Naive B cell (primary cell): ENCODE results near the gene KCNJ4. TPM values are rescaled to one million over a fixed set of nuclear protein-coding genes. Genes with fewer than 3 reads are reported as not detected.

Experiments used
- ATAC-seq, 2 donors: fragments of 150-1000 bp; cut with Tn5 transposase; 2 replicates each; pipeline ENCODE4 v1.10.0; 2021; ENCODE audit warnings: low read depth in 2 of 2, mild to moderate bottlenecking in 2 of 2, moderate library complexity in 2 of 2
- DNase-seq: peaks from one replicate; pipeline ENCODE4 v3.0.0; 2022
- H3K27ac Mint-ChIP-seq, 6 donors: one replicate each; pipeline ENCODE4 v1.8.0; 2020 to 2022; ENCODE audit warnings: mild to moderate bottlenecking in 6 of 6, mixed read lengths in 6 of 6, moderate library complexity in 5 of 6, inconsistent platforms in 2 of 6
- H3K27me3 Mint-ChIP-seq, 3 donors: one replicate each; pipeline ENCODE4 v1.8.0; 2021 to 2022; ENCODE audit warnings: mixed read lengths in 3 of 3, mild to moderate bottlenecking in 1 of 3
- H3K36me3 Mint-ChIP-seq, 2 donors: one replicate each; pipeline ENCODE4 v1.8.0; 2020 to 2022; ENCODE audit warnings: mixed read lengths in 2 of 2, inconsistent platforms in 1 of 2, mild to moderate bottlenecking in 1 of 2
- H3K4me1 Mint-ChIP-seq, 3 donors: one replicate each; pipeline ENCODE4 v1.8.0; 2020 to 2022; ENCODE audit warnings: mixed read lengths in 3 of 3, inconsistent platforms in 1 of 3, mild to moderate bottlenecking in 1 of 3, moderate library complexity in 1 of 3
- H3K4me3 Mint-ChIP-seq, 8 donors: one replicate each; pipeline ENCODE4 v1.8.0; 2020 to 2022; ENCODE audit warnings: mild to moderate bottlenecking in 8 of 8, mixed read lengths in 8 of 8, moderate library complexity in 8 of 8, inconsistent platforms in 2 of 8
- H3K9me3 Mint-ChIP-seq, 7 donors: one replicate each; pipeline ENCODE4 v1.8.0; 2020 to 2022; ENCODE audit warnings: mixed read lengths in 7 of 7, mild to moderate bottlenecking in 5 of 7, inconsistent platforms in 2 of 7, moderate library complexity in 1 of 7
- polyA plus RNA-seq, 6 donors: library from polyadenylated mRNA; unstranded; fragments of 300-500 nt; fragmentation: Illumina TruSeq; gene quantifications; one replicate each; pipeline ENCODE4 v1.2.3, GENCODE V29; 2021; ENCODE audit warnings: low read depth in 6 of 6

Gene KCNJ4
- polyA plus RNA-seq, 6 donors from 2014 or later: not detected

DNA sequence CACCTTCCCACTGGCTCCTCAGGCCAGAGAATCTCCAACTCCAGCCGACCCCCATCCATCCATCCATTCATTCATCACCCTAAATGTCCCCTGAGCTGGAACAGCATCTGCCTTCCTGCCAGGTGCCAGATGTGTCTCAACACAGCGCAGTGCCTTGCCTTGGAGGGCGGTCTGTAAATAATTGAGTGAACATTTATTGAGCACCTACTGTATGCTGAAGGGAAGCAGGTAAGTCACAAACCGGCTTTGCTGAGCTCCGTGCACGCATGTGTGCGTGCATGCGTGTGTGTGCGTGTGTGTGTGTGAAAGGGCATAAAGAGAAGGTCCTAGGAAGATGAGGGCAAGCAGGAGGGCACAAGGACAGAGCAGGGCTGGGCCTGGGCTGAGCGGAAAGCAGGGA lies 10.2 kb downstream of the KCNJ4 start:
- no peak overlapping the region for H3K4me3 Mint-ChIP-seq
- DNase-seq (no peak), ATAC-seq (no peak)
- peak overlapping the region in 2 of 6 donors; percentile 21 to 72 for H3K27ac Mint-ChIP-seq
- peaks cover 0 to 8% (median 0%) of the 10 kb centered on the region in 3 donors for H3K4me1 Mint-ChIP-seq
- H3K27me3 Mint-ChIP-seq: peaks cover 15 to 72% (median 38%) of the 10 kb centered on the region in 3 donors
- H3K9me3 Mint-ChIP-seq: no peaks in the 10 kb centered on the region
- H3K36me3 Mint-ChIP-seq: no peaks in the 10 kb centered on the region

DNA sequence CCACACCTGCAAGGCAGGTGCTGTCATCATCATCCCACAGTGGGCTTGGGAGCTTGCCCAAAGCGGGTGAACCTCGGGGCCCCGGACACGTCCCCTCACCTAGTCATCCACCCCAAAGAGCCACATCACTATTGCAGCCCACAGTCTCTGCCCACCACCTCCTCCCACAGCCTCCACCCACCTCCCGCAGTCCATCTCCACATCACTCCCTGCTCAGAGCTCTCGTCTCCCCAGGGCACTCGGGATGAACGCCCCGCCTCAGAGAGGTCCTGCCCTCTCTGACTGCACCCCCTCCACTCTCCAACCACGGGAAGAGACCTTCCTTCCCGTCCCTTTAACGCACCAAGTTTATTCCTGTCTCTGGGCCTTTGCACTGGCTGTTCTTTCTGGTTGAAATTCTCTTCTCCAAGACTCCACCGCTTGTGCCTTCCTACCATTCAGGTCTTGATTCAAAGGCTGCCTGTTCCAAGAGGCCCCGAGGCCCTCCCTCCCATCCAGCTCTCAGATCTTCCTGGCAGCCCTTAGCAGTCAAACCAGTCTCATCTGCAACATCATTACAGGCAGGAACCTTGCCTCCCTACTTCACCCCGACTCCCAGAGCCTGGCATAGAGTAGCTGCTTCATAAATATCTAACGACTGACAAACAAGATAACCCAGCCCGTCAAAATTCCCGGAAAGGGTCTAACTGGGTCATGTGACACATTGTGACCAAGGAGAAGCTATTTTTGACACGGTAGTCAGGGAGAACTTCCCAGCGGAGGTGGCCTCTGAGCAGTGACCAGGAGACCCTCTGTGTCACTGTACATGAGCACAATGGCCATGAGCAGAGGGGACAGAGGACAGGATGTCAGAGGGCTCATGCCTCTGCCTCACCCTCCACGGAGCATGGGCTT lies 11.1 kb downstream of the KCNJ4 start:
- peaks cover 0 to 8% (median 0%) of the 10 kb centered on the region in 3 donors for H3K4me1 Mint-ChIP-seq
- DNase-seq (no peak), ATAC-seq (no peak)
- H3K9me3 Mint-ChIP-seq: no peaks in the 10 kb centered on the region
- no peak overlapping the region for H3K4me3 Mint-ChIP-seq
- H3K27me3 Mint-ChIP-seq: peaks cover 13 to 66% (median 36%) of the 10 kb centered on the region in 3 donors
- no peak overlapping the region for H3K27ac Mint-ChIP-seq
- H3K36me3 Mint-ChIP-seq: no peaks in the 10 kb centered on the region

DNA sequence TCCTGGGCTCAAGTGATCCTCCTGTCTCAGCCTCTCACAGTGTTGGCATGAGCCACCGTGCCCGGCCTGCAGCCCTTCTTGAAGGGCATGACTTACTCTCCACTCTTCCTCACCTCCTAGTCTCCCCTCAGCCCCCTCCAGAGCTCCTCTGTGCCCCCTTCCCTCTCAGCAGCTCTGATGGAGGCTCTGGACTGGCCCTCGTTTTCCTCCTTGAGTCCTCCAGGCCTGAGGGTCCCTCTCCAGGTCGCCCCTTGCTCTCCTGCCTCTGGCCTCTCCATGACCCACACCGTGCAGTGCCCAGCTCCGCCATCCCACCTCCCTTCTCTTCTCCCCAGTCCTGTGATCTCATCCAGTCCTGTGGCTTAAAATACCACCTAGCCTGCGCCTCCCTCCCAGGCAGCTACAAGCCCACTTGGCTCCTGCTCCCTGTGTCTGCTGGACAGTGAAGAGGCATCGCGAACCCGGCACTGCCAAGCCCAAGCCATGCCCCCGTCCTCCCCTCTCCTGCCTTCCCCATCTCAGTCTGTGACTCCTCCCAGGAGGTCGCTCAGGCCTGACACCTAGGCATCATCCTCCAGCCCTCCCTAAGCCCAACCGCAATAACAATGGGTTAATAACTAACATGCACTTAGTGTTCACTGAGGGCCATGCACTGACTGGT lies 11.9 kb downstream of the KCNJ4 start:
- Mint-ChIP-seq H3K27ac (no peak overlapping the region), H3K36me3 (no peaks in the 10 kb centered on the region), H3K4me1 (peaks cover 0 to 8% (median 0%) of the 10 kb centered on the region in 3 donors), H3K4me3 (peak overlapping the region in 2 of 8 donors; percentile 60 to 62), H3K9me3 (no peaks in the 10 kb centered on the region), H3K27me3 (peaks cover 13 to 62% (median 36%) of the 10 kb centered on the region in 3 donors)
- DNase-seq (no peak), ATAC-seq (no peak)

DNA sequence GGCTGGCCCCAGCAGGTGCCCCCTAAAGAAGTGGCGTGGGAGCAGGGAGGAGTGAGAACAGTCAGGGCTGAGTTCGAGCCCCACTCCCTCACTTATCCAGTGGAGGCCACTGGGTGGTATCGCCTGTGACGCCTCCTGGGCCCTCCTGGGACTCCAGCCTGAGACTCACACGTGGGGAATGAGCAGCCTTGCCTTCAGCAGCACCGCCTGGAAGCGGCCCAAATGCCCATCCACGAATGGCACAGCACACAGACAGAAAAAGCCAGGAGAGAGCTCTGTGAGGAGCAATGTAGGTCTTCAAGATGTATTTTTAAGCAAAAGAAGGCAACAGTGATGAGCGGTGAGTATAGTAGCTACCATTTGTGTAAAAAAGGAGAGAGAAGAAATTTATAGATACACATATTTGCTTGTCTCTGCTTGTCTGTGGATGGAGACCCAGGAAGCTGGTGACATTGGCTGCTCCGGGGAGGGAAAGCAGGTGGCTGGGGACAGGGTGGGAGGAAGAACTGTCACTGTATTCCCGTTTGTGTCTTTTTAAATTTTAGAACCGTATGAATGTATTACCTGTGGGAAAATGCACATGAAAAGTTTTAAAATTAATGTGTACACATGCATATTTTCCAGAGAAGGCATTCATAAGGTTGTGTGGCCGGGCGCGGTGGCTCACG lies 13.2 kb downstream of the KCNJ4 start:
- Mint-ChIP-seq H3K27me3 (peaks cover 13 to 57% (median 36%) of the 10 kb centered on the region in 3 donors), H3K9me3 (no peaks in the 10 kb centered on the region), H3K27ac (no peak overlapping the region), H3K4me1 (peaks cover 0 to 8% (median 0%) of the 10 kb centered on the region in 3 donors), H3K4me3 (no peak overlapping the region), H3K36me3 (no peaks in the 10 kb centered on the region)
- no peak for ATAC-seq
- DNase-seq: no peak

DNA sequence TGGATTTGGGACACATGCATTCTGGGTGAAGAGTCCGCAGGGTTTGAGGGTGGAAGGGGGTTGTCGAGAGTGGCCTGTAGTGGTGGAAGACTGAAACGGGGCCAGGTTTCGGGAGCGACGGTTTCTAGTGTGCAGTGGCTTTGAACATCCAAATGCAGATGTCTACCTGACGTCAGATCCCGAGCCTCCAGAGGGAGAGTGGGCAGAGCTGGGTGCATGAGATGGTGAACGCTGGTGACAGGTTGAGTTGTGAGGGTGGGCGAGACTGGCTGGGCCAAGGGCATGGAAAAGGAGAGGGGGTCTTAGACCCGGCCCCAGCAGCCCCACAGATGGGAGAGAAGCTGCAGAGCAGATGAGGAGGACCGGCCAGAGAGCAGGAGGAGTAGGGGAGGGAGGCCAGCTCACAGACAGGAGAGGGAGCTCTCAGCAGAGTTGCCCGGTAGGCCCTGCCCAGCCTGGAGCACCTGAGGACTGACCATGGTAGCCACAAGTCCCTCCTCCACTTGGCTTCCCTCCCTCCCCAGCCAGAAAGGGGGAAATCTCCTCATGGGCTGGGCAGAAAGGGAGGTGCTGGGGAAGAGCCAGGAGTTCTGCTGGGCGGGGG lies 14.2 kb downstream of the KCNJ4 start:
- H3K9me3 Mint-ChIP-seq: no peaks in the 10 kb centered on the region
- no peaks in the 10 kb centered on the region for H3K36me3 Mint-ChIP-seq
- H3K27ac Mint-ChIP-seq: no peak overlapping the region
- ATAC-seq (no peak), DNase-seq (no peak)
- H3K27me3 Mint-ChIP-seq: peaks cover 13 to 53% (median 36%) of the 10 kb centered on the region in 3 donors
- no peak overlapping the region for H3K4me3 Mint-ChIP-seq
- peaks cover 0 to 8% (median 0%) of the 10 kb centered on the region in 3 donors for H3K4me1 Mint-ChIP-seq

DNA sequence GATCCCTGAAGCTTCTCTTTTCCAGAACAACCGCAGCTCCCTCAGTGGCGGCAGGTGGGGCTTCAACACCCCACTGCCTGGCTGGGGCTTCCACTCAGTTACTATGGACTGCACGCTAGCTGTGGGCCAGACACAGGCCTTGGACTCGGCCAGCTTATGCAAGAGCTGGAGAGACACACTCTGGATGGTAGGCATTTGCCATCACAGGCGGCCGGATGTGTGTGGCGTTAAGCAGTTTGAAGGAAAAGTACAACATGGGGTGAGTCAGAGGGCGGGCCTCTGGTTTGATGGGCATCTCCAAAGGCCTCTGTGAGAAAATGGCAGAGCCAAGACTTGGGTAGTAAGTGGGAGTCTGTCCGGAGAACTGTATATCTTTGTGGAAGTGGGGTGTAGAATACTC lies 17.6 kb downstream of the KCNJ4 start:
- Mint-ChIP-seq H3K27me3 (peaks cover 0 to 41% (median 20%) of the 10 kb centered on the region in 3 donors), H3K4me3 (no peak overlapping the region), H3K36me3 (no peaks in the 10 kb centered on the region), H3K27ac (no peak overlapping the region), H3K9me3 (no peaks in the 10 kb centered on the region), H3K4me1 (peaks cover 0 to 4% (median 0%) of the 10 kb centered on the region in 3 donors)
- ATAC-seq (no peak), DNase-seq (no peak)

DNA sequence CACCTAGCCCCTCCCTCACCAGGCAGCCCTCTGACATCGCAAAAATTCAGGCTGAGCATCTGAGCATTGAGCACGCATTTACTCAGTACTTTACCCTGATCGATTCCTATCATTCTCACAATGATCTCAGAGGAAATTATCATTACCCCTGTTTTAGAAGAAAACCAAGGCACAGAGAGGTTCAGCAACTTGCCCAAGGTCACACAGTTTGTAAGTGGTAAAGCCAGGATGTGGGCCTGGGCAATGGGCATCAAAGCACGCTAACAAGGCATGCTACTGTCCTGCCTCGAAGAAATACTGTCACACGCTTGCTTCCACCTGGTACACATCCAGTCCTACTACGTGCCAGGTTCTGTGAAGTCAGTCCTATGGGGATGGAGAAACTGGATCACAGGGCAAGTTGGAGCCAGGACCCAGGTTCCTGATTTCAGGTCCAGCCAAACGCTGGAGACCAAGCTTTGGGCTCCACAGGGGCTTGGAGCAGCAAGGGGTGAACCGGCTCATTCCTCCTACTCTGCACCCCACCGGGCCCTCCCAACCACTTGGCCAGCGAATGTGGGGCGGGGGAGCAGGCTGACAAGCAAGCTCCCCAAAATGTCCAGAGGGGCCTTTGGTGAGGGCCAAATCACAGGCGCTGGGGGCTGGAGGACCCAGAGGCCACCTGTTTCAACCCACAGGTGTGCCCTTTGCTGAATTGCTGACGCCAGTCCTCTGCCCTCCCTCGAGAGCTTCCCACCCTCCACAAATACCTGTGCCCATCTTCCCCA lies 18.2 kb downstream of the KCNJ4 start:
- DNase-seq (no peak), ATAC-seq (no peak)
- Mint-ChIP-seq H3K36me3 (no peaks in the 10 kb centered on the region), H3K27ac (no peak overlapping the region), H3K4me1 (peaks cover 0 to 4% (median 0%) of the 10 kb centered on the region in 3 donors), H3K9me3 (no peaks in the 10 kb centered on the region), H3K27me3 (peaks cover 0 to 41% (median 20%) of the 10 kb centered on the region in 3 donors), H3K4me3 (no peak overlapping the region)

DNA sequence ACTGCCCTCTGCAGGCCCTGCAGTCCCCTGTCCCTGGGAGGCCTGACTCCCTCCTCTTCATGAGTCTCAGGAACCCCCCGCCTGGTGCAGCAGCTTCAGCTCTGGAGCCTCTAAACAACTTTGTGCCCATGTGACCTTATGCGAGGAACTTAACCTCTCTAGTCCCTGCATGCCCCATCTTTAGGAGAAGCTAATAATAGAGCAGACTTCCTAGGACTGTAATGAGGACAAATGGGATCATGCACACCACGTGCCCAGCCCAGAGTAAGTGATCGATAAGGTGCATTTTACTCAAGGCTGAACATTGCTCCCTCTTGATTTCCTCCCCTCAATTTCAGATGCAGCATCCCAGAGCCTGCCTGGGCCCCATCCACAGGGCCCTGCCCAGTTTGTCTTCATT lies 19.0 kb downstream of the KCNJ4 start:
- H3K9me3 Mint-ChIP-seq: no peaks in the 10 kb centered on the region
- peaks cover 0 to 36% (median 18%) of the 10 kb centered on the region in 3 donors for H3K27me3 Mint-ChIP-seq
- DNase-seq (no peak), ATAC-seq (no peak)
- no peak overlapping the region for H3K4me3 Mint-ChIP-seq
- peaks cover 0 to 4% (median 0%) of the 10 kb centered on the region in 3 donors for H3K4me1 Mint-ChIP-seq
- no peak overlapping the region for H3K27ac Mint-ChIP-seq
- no peaks in the 10 kb centered on the region for H3K36me3 Mint-ChIP-seq

DNA sequence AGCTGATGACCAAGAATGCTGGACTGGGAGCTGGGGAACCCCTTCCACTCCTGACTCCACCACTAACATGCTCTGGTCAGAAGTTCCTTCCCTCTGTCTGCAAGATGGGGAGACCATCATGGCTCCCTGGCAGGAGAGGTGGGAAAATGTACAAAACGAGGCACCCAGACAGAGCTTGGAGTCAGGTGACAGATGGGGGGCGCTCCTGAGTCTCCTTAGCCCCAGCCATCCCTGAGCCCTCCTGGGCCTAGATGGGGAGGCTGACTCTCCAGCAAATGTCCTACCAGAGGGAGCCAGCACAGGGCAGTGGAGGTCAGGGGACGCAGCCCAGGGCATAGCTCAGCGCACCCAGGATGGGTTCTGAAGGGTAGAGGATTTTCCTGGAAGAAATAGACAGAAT lies 20.0 kb downstream of the KCNJ4 start:
- no peaks in the 10 kb centered on the region for H3K36me3 Mint-ChIP-seq
- ATAC-seq: no peak
- no peaks in the 10 kb centered on the region for H3K4me1 Mint-ChIP-seq
- H3K27ac Mint-ChIP-seq: peak overlapping the region in 1 of 6 donors; percentile 77
- no peak overlapping the region for H3K4me3 Mint-ChIP-seq
- H3K9me3 Mint-ChIP-seq: no peaks in the 10 kb centered on the region
- peaks cover 0 to 28% (median 10%) of the 10 kb centered on the region in 3 donors for H3K27me3 Mint-ChIP-seq
- no peak for DNase-seq

DNA sequence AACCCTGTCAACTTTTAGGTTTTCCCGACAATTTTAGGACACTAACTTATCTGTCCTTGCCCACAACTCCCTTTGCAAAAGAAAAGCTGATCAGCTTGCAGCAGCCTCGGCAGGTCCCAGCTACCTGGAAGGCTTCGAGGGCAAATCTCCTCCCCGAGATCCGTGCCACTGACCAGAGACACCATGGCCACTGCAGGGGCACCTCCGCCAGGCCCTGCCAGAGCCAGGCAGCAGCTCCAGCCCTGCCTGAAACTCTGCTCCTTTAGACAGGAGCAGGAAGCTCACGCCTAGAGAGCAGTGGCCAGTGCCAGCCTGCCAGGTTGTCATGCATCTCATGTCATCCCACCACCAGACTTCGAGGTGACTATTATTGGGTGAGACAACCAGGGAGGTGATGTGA lies 21.1 kb downstream of the KCNJ4 start:
- ATAC-seq (no peak), DNase-seq (no peak)
- no peaks in the 10 kb centered on the region for H3K9me3 Mint-ChIP-seq
- H3K4me1 Mint-ChIP-seq: no peaks in the 10 kb centered on the region
- H3K4me3 Mint-ChIP-seq: peak overlapping the region in 1 of 8 donors; percentile 47
- no peaks in the 10 kb centered on the region for H3K36me3 Mint-ChIP-seq
- H3K27ac Mint-ChIP-seq: no peak overlapping the region
- peaks cover 0 to 25% (median 10%) of the 10 kb centered on the region in 3 donors for H3K27me3 Mint-ChIP-seq

DNA sequence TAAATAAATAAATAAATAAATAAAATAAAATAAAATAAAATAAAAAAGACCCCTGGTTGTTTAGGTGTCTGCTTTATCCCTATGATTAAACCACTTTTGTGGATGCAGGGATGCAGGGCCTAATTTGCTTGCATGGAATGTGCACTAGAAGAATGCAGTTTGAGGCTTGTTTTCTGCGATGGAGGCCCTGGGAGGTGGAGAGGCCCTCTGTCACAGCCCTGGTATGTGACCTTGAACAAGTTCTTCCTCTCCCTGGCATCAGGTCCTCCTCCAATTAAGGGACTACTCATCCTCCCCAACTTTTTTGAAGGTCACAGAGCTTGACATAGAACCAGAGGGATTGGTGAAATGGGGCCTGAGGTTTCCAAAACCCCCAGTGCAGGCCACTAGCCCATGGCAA lies 22.7 kb downstream of the KCNJ4 start:
- Mint-ChIP-seq H3K4me1 (no peaks in the 10 kb centered on the region), H3K4me3 (no peak overlapping the region), H3K27ac (no peak overlapping the region), H3K36me3 (no peaks in the 10 kb centered on the region), H3K9me3 (no peaks in the 10 kb centered on the region), H3K27me3 (peaks cover 0 to 17% (median 10%) of the 10 kb centered on the region in 3 donors)
- no peak for ATAC-seq
- no peak for DNase-seq

DNA sequence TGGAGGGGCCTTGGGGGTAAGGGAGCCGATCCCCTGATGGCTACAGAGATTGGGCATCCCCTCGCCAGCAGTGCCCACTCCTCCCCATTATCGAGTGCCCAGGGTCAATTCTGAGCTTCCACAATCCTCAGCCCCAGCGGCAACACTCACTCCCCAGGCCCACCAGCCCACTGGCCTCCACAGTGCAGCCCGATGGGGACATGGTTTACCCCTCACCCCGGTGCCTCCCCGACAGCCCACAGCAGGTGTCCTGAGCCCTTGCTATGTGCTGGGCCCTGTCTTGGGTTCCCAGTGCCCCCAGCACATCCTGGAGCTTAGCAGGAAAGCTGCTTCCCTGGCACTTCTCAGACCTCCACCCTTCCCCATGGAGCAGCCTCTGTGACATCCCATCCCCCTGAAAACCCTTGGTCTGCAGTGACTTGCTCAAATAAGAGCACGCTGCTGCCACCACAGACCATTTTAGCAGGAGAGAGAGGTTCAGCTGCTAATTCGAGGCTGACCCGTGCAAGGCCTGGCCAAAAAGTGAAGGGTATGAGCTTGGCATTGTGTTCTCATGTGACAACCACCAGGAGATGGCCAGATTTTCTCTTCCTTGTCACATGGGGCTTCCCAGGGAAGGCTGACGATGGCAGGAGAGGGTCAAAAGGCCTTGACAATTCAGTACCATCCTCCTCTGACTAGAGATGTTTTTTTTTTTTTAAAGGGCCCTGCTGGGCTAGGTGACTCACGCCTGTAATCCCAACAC lies 23.6 kb downstream of the KCNJ4 start:
- Mint-ChIP-seq H3K27ac (no peak overlapping the region), H3K27me3 (peaks cover 0 to 14% (median 10%) of the 10 kb centered on the region in 3 donors), H3K4me3 (no peak overlapping the region), H3K36me3 (no peaks in the 10 kb centered on the region), H3K9me3 (no peaks in the 10 kb centered on the region), H3K4me1 (no peaks in the 10 kb centered on the region)
- DNase-seq (no peak), ATAC-seq (no peak)
